ENCODE results near the gene DNTT. TPM values are rescaled to one million over a fixed set of nuclear protein-coding genes. Genes with fewer than 3 reads are reported as not detected.
A peak's percentile ranks its signal among the peaks of the same experiment; 100 is the strongest.

DNTT gene
- total RNA-seq, 1 donor from 2014 or later = not detected

- Mint-ChIP-seq H3K27me3 (ENCODE audit: unreplicated experiment) (peaks cover 5% of the 10 kb centered on the region), H3K9me3 (ENCODE audit: unreplicated experiment) (peaks cover 2% of the 10 kb centered on the region), H3K4me1 (ENCODE audit: low read depth, unreplicated experiment) (peaks cover 7% of the 10 kb centered on the region), H3K36me3 (ENCODE audit: unreplicated experiment) (no peaks in the 10 kb centered on the region), H3K27ac (ENCODE audit: unreplicated experiment) (no peak within 1 kb of the TSS), H3K4me3 (ENCODE audit: unreplicated experiment) (no peak within 1 kb of the TSS)
- no peak for DNase-seq
- no peak for TF ChIP-seq CTCF (IDR thresholded peaks at IDR 0.05; ENCODE audit: partially characterized antibody, unreplicated experiment)
Observed at GRCh38 chr10:96358851-96359540, 54.8 kb downstream of the DNTT start, which contains the start of gene OPALIN. TSS of gene OPALIN (minus strand) at chr10:96359002. CDS start at chr10:96358896, 106 bp downstream.

- peaks cover 2% of the 10 kb centered on the region for H3K9me3 Mint-ChIP-seq (ENCODE audit: unreplicated experiment)
- H3K4me3 Mint-ChIP-seq (ENCODE audit: unreplicated experiment) = no peak overlapping the region
- H3K36me3 Mint-ChIP-seq (ENCODE audit: unreplicated experiment) = no peaks in the 10 kb centered on the region
Observed at GRCh38 chr10:96359616-96360015, 55.4 kb downstream of the DNTT start.

GRCh38 chr10:96360331-96360730 lies 56.1 kb downstream of the DNTT start:
- no peaks in the 10 kb centered on the region for H3K36me3 Mint-ChIP-seq (ENCODE audit: unreplicated experiment)
- no peak overlapping the region for H3K27ac Mint-ChIP-seq (ENCODE audit: unreplicated experiment)
- H3K27me3 Mint-ChIP-seq (ENCODE audit: unreplicated experiment) = peaks cover 7% of the 10 kb centered on the region
- no peak overlapping the region for H3K4me3 Mint-ChIP-seq (ENCODE audit: unreplicated experiment)
- H3K4me1 Mint-ChIP-seq (ENCODE audit: low read depth, unreplicated experiment) = peaks cover 7% of the 10 kb centered on the region
- DNase-seq = no peak
- peaks cover 2% of the 10 kb centered on the region for H3K9me3 Mint-ChIP-seq (ENCODE audit: unreplicated experiment)
- no peak for TF ChIP-seq CTCF (IDR thresholded peaks at IDR 0.05; ENCODE audit: partially characterized antibody, unreplicated experiment)

More at GRCh38 chr10:96359616-96360015, 55.4 kb downstream of the DNTT start:
- DNase-seq = no peak
- Mint-ChIP-seq H3K4me1 (ENCODE audit: low read depth, unreplicated experiment) (peaks cover 7% of the 10 kb centered on the region), H3K27me3 (ENCODE audit: unreplicated experiment) (peaks cover 5% of the 10 kb centered on the region), H3K27ac (ENCODE audit: unreplicated experiment) (no peak overlapping the region)
- TF ChIP-seq CTCF (IDR thresholded peaks at IDR 0.05; ENCODE audit: partially characterized antibody, unreplicated experiment) = no peak

- DNase-seq = peak; percentile 55
- Mint-ChIP-seq H3K4me1 (ENCODE audit: low read depth, unreplicated experiment) (peaks cover 7% of the 10 kb centered on the region), H3K36me3 (ENCODE audit: unreplicated experiment) (no peaks in the 10 kb centered on the region), H3K4me3 (ENCODE audit: unreplicated experiment) (no peak overlapping the region), H3K9me3 (ENCODE audit: unreplicated experiment) (peaks cover 2% of the 10 kb centered on the region), H3K27me3 (ENCODE audit: unreplicated experiment) (peaks cover 7% of the 10 kb centered on the region), H3K27ac (ENCODE audit: unreplicated experiment) (no peak overlapping the region)
- TF ChIP-seq CTCF (IDR thresholded peaks at IDR 0.05; ENCODE audit: partially characterized antibody, unreplicated experiment) = no peak
Observed at GRCh38 chr10:96360766-96361165, 56.5 kb downstream of the DNTT start.

- no peak overlapping the region for H3K27ac Mint-ChIP-seq (ENCODE audit: unreplicated experiment)
- peaks cover 3% of the 10 kb centered on the region for H3K4me1 Mint-ChIP-seq (ENCODE audit: low read depth, unreplicated experiment)
- no peak for TF ChIP-seq CTCF (IDR thresholded peaks at IDR 0.05; ENCODE audit: partially characterized antibody, unreplicated experiment)
- no peaks in the 10 kb centered on the region for H3K36me3 Mint-ChIP-seq (ENCODE audit: unreplicated experiment)
- H3K4me3 Mint-ChIP-seq (ENCODE audit: unreplicated experiment) = no peak overlapping the region
- peaks cover 2% of the 10 kb centered on the region for H3K9me3 Mint-ChIP-seq (ENCODE audit: unreplicated experiment)
- peaks cover 6% of the 10 kb centered on the region for H3K27me3 Mint-ChIP-seq (ENCODE audit: unreplicated experiment)
- DNase-seq = no peak
Observed at GRCh38 chr10:96365571-96365970, 61.3 kb downstream of the DNTT start.

All from glutamatergic neuron (in vitro differentiated cells).